Upper lobe of right lung (tissue), 1 donor: ENCODE results near the gene WT1. TPM values are rescaled to one million over a fixed set of nuclear protein-coding genes. Genes with fewer than 3 reads are reported as not detected.
A peak's percentile ranks its signal among the peaks of the same experiment; 100 is the strongest.

Experiments
- ATAC-seq: fragments of 200-7000 bp; cut with Tn5 transposase; one replicate; pipeline ENCODE4 v1.9.1; 2020; ENCODE audit warnings: mild to moderate bottlenecking, moderate library complexity
- DNase-seq: peaks from one replicate; pipeline ENCODE4 v3.0.0-alpha.2; 2020
- H3K27ac ChIP-seq: fragments of 200-600 bp; one replicate; pipeline ENCODE4 v1.8.0; 2022
- H3K27me3 ChIP-seq: fragments of 200-600 bp; one replicate; pipeline ENCODE4 v1.8.0; 2022; ENCODE audit warnings: mild to moderate bottlenecking
- H3K36me3 ChIP-seq: fragments of 200-600 bp; one replicate; pipeline ENCODE4 v1.8.0; 2022
- H3K4me1 ChIP-seq: fragments of 200-600 bp; one replicate; pipeline ENCODE4 v1.8.0; 2022
- H3K4me3 ChIP-seq: fragments of 200-600 bp; one replicate; pipeline ENCODE4 v1.8.0; 2022; ENCODE audit warnings: mild to moderate bottlenecking
- H3K9me3 ChIP-seq: fragments of 200-600 bp; one replicate; pipeline ENCODE4 v1.8.0; 2022
- intact Hi-C: fragments of 100-400 bp; cut with DNase I; formaldehyde crosslinking; loops from one replicate; pipeline ENCODE4 v1.11.0; 2022
- total RNA-seq: library from RNA; stranded (reverse); fragmentation: NEBNext Ultra II Directional; extraction: Animal tissue kit (Norgen Biotek cat#: 25700); gene quantifications from one replicate; pipeline ENCODE4 v1.2.1, GENCODE V29; 2021
- TF ChIP-seq, protein P1 (sequence below): fragments of 200-600 bp; IDR thresholded peaks from one replicate; pipeline ENCODE4 v1.8.0; 2022; ENCODE audit warnings: antibody characterized with exemption
- donor health status: DM: no; HTN: yes; CAD: no; lungs with severe emphysema.

Gene WT1
- total RNA-seq, 1 donor from 2014 or later, result 1.5 TPM

DNA sequence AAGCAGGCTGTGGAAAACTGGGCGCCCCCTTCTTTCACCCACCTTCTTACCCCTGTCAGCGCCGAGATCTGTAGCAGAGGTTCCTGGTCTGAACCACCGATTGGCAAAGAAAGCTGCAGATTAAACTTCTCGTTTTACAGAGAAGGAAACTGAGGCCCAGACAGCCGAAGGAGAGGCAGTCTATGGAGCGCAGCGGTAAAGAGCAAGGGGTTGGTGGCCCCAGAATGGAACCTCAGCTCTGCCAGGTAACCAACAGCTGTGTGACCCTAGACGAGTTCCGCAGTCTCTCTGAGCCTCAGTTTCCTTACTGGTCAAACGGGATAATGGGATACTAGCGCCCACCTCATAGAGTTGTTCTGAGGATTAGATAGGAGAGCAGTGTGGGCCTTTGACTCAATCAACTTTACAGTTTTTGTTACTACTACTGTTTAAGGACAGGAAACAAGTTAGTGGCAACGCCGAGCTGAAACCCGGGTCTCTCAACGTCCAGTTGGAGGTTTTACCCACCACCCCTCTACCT lies 3.1 kb upstream of the WT1 start:
- Histone ChIP-seq H3K4me3 (no peak overlapping the region), H3K27me3 (peaks cover 98% of the 10 kb centered on the region), H3K27ac (no peak overlapping the region), H3K9me3 (no peaks in the 10 kb centered on the region), H3K36me3 (no peaks in the 10 kb centered on the region), H3K4me1 (peaks cover 8% of the 10 kb centered on the region)
- DNase-seq (no peak), ATAC-seq (no peak)
- intact Hi-C loops, result no loop called here
- TF ChIP-seq, protein P1, sequence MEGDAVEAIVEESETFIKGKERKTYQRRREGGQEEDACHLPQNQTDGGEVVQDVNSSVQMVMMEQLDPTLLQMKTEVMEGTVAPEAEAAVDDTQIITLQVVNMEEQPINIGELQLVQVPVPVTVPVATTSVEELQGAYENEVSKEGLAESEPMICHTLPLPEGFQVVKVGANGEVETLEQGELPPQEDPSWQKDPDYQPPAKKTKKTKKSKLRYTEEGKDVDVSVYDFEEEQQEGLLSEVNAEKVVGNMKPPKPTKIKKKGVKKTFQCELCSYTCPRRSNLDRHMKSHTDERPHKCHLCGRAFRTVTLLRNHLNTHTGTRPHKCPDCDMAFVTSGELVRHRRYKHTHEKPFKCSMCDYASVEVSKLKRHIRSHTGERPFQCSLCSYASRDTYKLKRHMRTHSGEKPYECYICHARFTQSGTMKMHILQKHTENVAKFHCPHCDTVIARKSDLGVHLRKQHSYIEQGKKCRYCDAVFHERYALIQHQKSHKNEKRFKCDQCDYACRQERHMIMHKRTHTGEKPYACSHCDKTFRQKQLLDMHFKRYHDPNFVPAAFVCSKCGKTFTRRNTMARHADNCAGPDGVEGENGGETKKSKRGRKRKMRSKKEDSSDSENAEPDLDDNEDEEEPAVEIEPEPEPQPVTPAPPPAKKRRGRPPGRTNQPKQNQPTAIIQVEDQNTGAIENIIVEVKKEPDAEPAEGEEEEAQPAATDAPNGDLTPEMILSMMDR, result no peak

DNA sequence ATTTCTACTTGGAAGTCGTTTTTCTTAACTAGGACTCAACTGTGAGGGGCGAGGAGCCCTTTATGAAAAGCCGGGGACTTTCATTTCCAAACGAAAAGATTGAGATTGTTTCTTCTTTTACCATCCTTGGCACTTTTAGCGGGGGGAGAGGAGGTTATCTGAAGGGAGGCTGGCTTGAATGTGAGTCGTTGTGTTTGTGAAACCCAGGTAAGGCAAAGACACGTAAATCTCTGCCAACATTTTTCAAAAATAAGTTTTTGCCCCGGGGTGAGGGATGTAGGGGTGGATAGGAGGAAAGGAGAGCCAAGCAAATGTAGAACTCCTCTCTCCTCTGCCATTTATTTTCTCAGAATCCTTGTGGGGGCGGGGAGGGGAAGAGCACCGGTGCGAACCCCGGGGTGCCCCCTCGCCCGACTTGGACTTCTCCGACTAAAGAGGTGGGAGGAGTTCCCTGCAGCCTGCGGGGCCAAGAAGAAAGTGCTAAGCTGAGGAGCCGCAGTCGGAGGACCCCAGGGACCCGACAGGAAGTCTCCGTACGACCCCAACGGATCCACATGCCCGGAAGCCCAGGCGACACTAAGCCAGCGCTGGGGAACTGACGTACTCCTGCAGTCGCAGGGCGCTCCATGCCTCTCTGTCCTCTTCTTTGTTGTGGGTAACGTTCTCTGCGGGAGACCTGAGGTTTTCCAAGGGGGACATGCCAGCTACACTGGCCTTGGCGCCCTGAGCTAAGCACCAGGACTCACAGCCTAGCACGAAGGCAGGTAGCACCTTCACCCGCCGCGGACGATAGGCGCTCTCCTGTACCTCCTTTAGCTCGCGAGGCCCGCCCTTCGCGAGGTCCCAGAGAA lies 2.4 kb upstream of the WT1 start:
- DNase-seq, result no peak
- H3K27ac ChIP-seq, result no peak overlapping the region

DNA sequence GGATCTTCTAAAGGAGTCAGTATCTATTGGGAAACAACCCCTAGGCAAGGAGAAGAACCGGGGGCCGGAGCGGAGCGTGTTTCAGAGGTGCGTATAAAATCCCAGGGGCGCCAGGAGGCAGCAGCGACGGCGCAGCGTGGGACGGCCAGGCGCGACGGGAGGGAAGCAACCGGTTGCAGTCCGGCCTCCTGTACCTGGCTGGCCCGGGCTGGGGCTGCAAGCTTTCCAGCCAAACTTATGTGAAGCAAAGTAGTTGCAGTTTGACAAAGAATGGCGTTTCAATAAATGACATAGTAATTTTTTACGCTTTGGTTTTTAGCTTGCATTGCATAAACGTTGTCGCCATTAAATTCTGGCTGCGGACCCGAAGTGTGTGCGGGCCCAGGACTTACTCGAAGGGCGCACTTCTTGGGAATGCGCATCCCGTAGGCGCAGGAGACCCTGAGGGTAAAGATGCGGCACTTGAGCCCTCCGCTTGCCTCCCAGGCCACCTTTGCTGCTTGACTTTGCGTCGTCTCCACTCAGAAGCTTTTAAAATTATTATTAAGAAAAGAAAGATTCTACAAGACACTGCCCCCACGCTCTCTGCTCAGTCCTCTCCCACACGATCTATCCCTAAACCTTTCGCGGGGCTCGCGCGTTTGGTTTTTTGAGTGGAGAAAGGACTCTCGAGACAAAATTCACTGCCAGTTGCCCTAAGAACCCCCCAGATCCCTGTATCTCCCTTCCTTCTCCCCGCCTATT lies 1.6 kb upstream of the WT1 start:
- H3K36me3 ChIP-seq, result no peaks in the 10 kb centered on the region
- no peak overlapping the region for H3K27ac ChIP-seq
- intact Hi-C loops, result no loop called here
- H3K4me1 ChIP-seq, result peaks cover 8% of the 10 kb centered on the region
- peaks cover 100% of the 10 kb centered on the region for H3K27me3 ChIP-seq
- no peak for ATAC-seq
- no peaks in the 10 kb centered on the region for H3K9me3 ChIP-seq
- DNase-seq, result no peak
- no peak overlapping the region for H3K4me3 ChIP-seq
- TF ChIP-seq, protein P1, result no peak

More for the DNA sequence above, 2.4 kb upstream of the WT1 start:
- TF ChIP-seq, protein P1, result no peak
- intact Hi-C loops, result no loop called here
- Histone ChIP-seq H3K4me1 (peaks cover 8% of the 10 kb centered on the region), H3K27me3 (peaks cover 100% of the 10 kb centered on the region), H3K36me3 (no peaks in the 10 kb centered on the region), H3K4me3 (no peak overlapping the region), H3K9me3 (no peaks in the 10 kb centered on the region)
- no peak for ATAC-seq

DNA sequence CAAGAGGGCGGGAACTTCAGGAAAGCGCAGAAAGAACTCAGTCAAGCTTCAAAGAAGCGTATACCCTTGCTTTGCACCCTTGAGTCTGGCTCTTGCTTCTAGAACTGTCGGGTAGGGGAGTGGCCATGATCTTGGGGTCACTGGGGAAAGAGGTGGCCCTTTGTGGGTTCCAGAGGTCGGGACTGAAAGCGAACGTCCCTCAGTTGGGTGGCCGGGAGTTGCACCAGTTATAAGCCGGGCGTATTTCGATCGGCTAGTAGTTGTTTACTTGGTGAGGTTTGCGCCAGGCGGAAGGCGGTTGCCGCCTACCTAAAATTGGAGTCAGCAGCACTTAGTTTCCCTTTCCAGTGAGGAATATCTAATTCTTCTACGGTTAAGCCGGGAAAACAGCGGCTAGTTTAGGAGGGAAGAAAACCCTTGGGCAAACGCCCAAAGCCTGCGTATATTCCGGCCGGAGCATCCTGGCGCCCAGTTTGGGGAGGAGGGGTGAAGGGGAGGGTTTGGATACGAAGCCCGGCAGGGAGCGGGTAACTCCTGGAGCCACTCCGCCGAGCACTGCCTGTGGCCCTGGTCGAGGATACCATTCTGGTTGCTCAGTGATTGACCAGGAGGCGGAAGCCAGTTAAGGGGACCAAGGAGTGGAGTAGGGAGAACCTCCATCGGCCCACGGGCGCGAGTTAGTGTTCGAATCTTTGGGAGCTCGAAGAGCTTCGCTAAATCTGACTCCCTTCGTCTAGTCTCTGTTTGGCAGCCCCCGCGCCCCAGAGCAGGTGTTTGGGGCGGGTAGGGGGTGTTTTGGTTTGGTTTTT lies 807 bp upstream of the WT1 start:
- TF ChIP-seq, protein P1, result no peak
- H3K4me1 ChIP-seq, result peaks cover 8% of the 10 kb centered on the region
- DNase-seq (no peak), ATAC-seq (no peak)
- no peak overlapping the region for H3K27ac ChIP-seq
- H3K36me3 ChIP-seq, result no peaks in the 10 kb centered on the region
- H3K27me3 ChIP-seq, result peaks cover 100% of the 10 kb centered on the region
- no peaks in the 10 kb centered on the region for H3K9me3 ChIP-seq
- H3K4me3 ChIP-seq, result peak overlapping the region; percentile 21
- intact Hi-C loops, result no loop called here

DNA sequence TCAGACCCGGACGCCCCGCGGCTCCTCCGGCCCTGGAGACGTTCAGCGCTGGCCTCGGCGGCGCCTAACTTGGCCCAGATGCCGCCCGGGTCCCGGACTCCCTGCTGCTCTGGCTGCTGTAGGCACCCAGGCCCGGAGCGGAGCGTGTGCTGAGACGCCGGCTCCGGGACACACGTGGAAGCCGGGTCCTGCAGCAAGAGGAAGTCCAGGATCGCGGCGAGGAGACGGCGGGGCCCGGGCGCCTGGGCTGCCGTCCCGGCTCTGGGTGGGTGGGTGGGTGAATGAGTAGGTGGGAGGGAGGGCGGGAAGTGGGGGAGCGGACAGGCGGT lies 223 bp downstream of the WT1 start:
- intact Hi-C loops, result no loop called here
- peaks cover 8% of the 10 kb centered on the region for H3K4me1 ChIP-seq
- DNase-seq, result no peak
- no peaks in the 10 kb centered on the region for H3K36me3 ChIP-seq
- H3K27ac ChIP-seq, result no peak overlapping the region
- H3K27me3 ChIP-seq, result peaks cover 100% of the 10 kb centered on the region
- ATAC-seq, result peak; percentile 5
- H3K9me3 ChIP-seq, result no peaks in the 10 kb centered on the region
- peak overlapping the region; percentile 21 for H3K4me3 ChIP-seq
- TF ChIP-seq, protein P1, result no peak
